Keratinocyte (primary cell): ENCODE data around the gene PMF1.

ENCODE experiments used
- CTCF ChIP-seq, 3 experiments: IDR thresholded peaks in 1 of 3; conservative IDR thresholded peaks in 1 of 3; optimal IDR thresholded peaks in 1 of 3; 2 replicates in 2 of 3; 3 replicates in 1 of 3; pipeline versions ENCODE3 to v1.5.1; 2011; ENCODE audit warnings: low read length in 3 of 3, mild to moderate bottlenecking in 3 of 3, moderate library complexity in 2 of 3, control low read depth in 1 of 3, inconsistent platforms in 1 of 3; ENCODE audit not compliant: insufficient read depth in 2 of 3; ENCODE audit errors: extremely low read depth in 1 of 3
- EZH2 ChIP-seq: IDR thresholded peaks from one replicate; pipeline ENCODE4 v1.6.1; 2012; ENCODE audit warnings: inconsistent platforms, mild to moderate bottlenecking, low read length, moderate library complexity

GRCh38 chr1:156198831-156199349 is 13.9 kb upstream of the PMF1 start:
- no peak for TF ChIP-seq CTCF (optimal IDR thresholded peaks at IDR 0.05 in 1 of 3, IDR thresholded peaks at IDR 0.05 in 1 of 3, conservative IDR thresholded peaks at IDR 0.05 in 1 of 3; ENCODE audit: extremely low read depth in 1 of 3, insufficient read depth in 2 of 3, low read length in 3 of 3)
- no peak for TF ChIP-seq EZH2
